PFSK-1 (cell line): ENCODE results near the gene SMTN.

Experiments used
- FOXP2 ChIP-seq: optimal IDR thresholded peaks from 2 replicates; pipeline ENCODE3; 2011; ENCODE audit warnings: borderline replicate concordance, control low read depth, inconsistent platforms; ENCODE audit not compliant: insufficient read depth; ENCODE audit errors: extremely low read length, extremely low read depth
- POLR2AphosphoS5 ChIP-seq: IDR thresholded peaks from 2 replicates; pipeline ENCODE4 v1.6.1; 2012; ENCODE audit warnings: low read depth, mild to moderate bottlenecking, control low read depth, low read length, moderate library complexity
- REST ChIP-seq, 2 experiments: IDR thresholded peaks; 2 replicates each; pipeline versions ENCODE4 v1.6.1 to v1.8.0; 2011 to 2012; ENCODE audit warnings: low read depth in 2 of 2, low read length in 2 of 2, control low read depth in 1 of 2, inconsistent platforms in 1 of 2, mild to moderate bottlenecking in 1 of 2, moderate library complexity in 1 of 2; ENCODE audit not compliant: insufficient read depth in 1 of 2
- SIN3A ChIP-seq: IDR thresholded peaks from 2 replicates; pipeline ENCODE4 v1.6.1; 2012; ENCODE audit warnings: mild to moderate bottlenecking, low read length, moderate library complexity, borderline replicate concordance; ENCODE audit not compliant: insufficient read depth
- TAF1 ChIP-seq: IDR thresholded peaks from 2 replicates; pipeline ENCODE4 v1.6.1; 2012; ENCODE audit warnings: low read length, control low read depth, borderline replicate concordance; ENCODE audit not compliant: insufficient read depth

The SMTN gene

GRCh38 chr22:31090217-31091085, 9.3 kb downstream of the SMTN start:
- TF ChIP-seq REST (IDR thresholded peaks at IDR 0.05; ENCODE audit: insufficient read depth in 1 of 2, low read depth in 2 of 2, low read length in 2 of 2) (no peak), SIN3A (no peak), POLR2AphosphoS5 (no peak), TAF1 (no peak), FOXP2 (no peak)

- TF ChIP-seq SIN3A (no peak), REST (IDR thresholded peaks at IDR 0.05; ENCODE audit: insufficient read depth in 1 of 2, low read depth in 2 of 2, low read length in 2 of 2) (no peak), FOXP2 (no peak), TAF1 (no peak), POLR2AphosphoS5 (no peak)
These were observed 10.2 kb downstream of the SMTN start for GRCh38 chr22:31091106-31091975.

- TF ChIP-seq SIN3A (no peak), TAF1 (no peak), REST (IDR thresholded peaks at IDR 0.05; ENCODE audit: insufficient read depth in 1 of 2, low read depth in 2 of 2, low read length in 2 of 2) (no peak), FOXP2 (no peak), POLR2AphosphoS5 (no peak)
These were observed 11.0 kb downstream of the SMTN start for GRCh38 chr22:31092161-31092560.

GRCh38 chr22:31093086-31093850, 12.2 kb downstream of the SMTN start:
- no peak for TF ChIP-seq FOXP2

GRCh38 chr22:31094021-31094551, 13.0 kb downstream of the SMTN start:
- TF ChIP-seq REST (IDR thresholded peaks at IDR 0.05; ENCODE audit: insufficient read depth in 1 of 2, low read depth in 2 of 2, low read length in 2 of 2), result no peak
- TF ChIP-seq POLR2AphosphoS5, result no peak
- no peak for TF ChIP-seq TAF1
- TF ChIP-seq SIN3A, result no peak
- no peak for TF ChIP-seq FOXP2
